Dermis blood vessel endothelial cell (primary cell): ENCODE results near the gene ZBTB8OS. TPM values are rescaled to one million over a fixed set of nuclear protein-coding genes. Genes with fewer than 3 reads are reported as not detected.
"Not testable (repeated sequence)": the region's sequence is repeated elsewhere in the genome, so short reads cannot be mapped to it uniquely, and the experiment has no call there.

Source experiments
- DNase-seq: peaks from one replicate; pipeline ENCODE4 v3.0.0; 2010
- total RNA-seq: library from RNA; depleted of rRNA; stranded (reverse); fragments of >200 nt; gene quantifications from 2 replicates; pipeline ENCODE4 v1.2.3, GENCODE V29; 2014

Gene ZBTB8OS
- 39.1 and 51.4 TPM in 2 replicates for total RNA-seq

DNA sequence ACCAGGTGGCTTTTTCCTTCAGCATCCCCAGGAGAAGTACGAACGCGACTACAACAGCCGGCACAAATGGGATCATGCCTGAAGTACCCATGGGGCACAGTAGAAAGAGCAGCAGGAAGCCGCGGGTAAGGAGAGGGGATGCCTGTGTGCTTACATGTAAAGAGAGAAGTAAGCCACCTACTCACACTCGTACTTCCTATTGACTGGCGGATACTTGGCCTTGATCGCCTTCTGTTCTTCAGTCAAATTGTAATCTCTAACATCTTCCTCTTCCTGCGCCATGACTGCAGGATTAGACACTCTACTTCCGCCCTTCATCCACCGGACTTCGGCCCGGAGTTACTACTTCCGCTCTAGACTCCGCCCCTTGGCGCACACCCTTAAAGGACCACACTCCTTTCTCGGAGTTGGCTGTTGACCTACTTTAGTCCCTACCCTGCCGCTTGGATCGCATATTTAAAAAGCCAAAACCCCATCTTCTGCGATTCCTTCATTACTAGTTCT lies at the start of gene ZBTB8OS:
TSS of gene ZBTB8OS (minus strand) at position 303 of the 504 bp plus-strand sequence. CDS start at position 282, 21 bp downstream.
- peak; percentile 96 for DNase-seq

DNA sequence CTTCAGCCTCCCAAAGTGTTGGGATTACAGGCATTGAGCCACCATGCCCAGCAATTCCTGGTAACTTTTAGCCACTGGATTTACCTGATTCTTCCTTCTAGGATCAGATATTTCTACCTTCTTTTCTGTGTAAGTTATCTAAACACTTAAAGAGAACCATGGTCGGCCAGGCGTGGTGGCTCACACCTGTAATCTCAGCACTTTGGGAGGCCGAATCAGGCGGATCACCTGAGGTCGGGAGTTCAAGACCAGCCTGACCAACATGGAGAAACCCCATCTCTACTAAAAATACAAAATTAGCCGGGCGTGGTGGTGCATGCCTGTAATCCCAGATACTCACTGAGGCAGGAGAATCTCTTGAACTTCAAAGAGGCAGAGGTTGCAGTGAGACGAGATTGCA lies 46.6 kb upstream of the ZBTB8OS start:
- DNase-seq = not testable (repeated sequence)

DNA sequence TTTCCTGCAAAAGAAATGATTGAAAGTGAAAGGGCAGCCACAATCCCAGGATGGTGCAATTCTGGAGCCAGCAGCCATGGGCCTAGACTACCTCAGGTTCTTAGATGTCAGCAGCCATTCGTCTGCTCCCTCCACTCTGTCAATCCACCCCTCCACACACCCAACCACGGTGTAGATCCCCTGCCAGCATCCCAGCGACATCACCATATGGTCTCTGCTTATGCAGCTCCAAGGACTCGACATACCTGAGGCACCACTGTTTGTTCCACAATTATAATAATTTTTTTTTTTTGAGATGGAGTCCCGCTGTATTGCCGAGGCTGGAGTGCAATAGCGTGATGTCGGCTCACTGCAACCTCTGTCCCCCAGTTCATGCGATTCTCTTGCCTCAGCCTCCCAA lies 45.7 kb upstream of the ZBTB8OS start:
- no peak for DNase-seq

DNA sequence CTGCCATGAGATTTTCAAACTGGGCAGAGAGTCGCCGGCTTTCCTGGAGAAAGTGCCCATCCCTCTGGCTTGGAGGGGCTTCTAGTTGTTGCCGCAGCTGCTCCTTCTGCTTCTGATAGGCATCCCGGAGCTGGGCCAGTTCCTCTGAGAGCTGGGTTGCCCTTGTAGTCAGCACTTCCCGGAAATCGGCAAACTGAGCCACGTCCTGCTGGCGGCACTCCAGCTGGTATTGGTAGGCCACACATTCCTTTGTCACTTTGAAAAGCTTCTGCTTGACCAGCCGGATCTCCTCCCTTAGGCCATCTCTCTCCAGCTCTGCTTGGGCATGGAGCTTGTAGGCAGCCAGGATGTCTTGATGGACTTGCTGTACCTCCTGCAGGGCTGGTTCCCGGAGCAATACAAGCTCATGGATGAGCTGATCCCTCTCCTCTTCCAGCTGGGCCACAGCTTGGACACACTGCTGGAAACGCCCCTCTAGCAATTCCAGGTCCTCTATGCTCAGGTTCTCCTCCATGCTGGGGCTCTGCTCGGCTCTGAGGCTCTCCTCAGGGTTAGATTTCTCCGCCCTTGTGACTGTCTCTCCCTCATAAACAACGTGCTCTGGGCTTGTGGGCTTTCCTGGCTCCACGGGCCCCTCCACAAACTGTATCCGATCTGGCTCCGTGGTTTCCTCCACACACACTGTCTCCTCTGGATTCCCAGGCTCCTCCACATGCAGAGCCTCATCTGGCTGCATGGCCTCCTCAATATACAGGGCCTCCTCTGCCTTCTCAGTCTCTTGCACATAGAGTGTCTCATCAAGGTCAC lies 45.0 kb upstream of the ZBTB8OS start:
- peak; percentile 81 for DNase-seq

DNA sequence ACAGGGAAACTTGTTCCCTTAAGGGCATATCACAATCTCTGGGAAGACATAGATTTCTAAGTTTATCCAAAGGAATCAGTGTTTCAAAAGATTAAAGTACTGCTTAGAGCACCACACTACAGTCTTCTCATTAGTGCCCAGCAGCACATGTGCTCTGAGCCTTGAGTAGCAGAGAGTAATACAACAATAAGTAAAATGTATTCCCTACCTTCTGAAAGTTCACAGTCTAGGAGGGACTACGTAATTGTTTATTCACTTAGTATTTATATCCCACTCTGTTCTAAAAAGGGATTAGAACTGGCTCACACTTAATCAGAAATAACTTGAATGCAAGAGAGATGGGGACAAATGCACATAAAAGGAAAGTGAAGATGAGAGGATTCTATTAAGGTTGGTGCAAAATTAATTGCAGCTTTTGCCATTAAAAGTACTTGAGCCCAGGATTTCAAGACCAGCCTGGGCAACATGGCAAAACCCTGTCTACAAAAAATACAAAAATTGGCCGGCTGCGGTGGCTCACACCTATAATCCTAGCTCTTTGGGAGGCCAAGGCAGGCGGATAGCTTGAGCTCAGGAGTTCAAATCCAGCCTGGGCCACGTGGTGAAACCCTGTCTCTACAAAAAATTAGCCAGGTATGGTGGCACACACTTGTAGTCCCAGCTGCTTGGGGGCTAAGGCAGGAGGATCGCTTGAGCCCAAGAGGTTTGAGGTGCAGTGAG lies 43.3 kb upstream of the ZBTB8OS start:
- no peak for DNase-seq

DNA sequence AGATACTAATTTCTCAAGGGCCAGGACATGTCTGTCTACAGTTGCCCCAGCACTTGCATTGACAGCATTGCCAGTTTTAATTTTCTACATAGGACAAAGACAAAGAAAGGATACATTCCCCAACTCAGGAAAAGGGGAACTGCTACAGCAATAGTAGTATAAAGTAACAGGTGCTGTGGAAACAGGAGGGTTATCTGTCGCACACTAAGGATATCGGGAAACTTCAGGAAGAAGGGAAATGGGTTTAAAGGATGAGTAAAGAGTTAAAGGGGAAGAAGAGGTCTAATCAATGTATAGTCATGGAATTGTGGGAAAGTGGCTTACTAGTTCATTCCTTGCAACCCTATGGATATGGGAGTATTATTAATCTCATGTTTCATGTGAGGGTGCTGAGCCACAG lies 36.0 kb upstream of the ZBTB8OS start:
- DNase-seq = no peak

DNA sequence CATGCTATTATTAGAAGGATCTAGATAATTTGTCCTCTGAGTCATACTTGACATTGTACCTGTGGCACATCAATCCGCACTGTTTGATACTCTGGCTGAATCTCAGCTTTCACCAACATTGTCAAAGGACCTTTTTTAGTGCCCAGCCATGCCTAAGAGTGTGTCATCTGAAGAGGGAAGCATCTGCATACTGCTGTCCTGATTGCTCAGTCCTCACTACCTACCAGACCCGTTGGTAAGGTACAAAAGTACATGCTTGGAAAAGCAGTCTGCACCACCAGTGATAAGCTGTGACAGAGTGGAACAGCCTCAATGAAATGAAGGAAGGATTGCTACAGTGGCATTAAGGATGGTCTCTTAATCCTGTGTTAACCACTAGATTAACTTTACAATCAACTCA lies 35.1 kb upstream of the ZBTB8OS start:
- no peak for DNase-seq

DNA sequence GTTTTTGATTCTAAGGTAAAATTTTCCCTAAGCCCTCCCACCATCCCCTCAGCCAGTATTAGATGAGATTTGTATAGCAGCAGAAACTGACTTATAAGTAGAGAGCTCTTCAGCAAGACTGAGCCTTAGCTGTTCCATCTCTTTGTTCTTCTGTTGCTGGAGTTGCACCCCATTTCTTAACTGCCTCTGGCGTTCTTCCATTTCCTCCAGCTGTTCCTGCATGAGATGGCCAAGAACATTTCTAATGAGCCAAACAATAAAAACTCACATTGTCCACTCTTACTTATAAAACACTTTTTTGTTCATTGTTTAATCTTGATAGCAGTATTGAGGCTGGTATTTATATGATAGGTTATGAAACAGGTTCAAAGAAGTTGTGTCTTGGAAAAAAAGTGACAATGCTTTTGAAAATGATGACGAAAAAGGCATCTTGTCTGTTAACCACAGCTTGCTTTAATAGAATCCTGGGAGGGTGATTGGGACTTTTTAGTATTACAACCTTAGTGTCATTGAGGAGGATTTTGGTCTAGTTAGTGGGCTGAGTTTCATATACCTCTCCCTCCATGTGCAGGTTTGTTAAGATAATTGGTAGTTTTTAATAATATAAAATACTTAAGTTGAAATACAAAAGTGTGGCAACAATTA lies 33.9 kb upstream of the ZBTB8OS start:
- peak; percentile 75 for DNase-seq

DNA sequence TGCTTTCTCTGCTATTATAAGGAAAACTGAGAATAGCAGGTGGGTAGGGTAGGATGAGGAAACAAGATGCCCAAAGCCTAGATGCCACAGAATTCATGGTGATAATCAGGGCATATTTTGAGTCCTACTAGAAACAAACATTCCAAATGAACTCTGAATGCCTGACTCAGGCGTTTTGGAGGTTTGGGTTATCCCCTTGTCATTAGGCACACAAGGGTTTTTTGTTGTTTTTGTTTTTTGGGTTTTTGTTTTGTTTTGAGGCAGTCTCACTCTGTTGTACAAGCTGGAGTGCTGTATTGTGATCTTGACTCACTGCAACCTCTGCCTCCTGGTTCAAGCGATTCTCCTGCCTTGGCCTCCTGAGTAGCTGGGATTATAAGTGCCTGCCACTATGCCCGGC lies 33.0 kb upstream of the ZBTB8OS start:
- no peak for DNase-seq

DNA sequence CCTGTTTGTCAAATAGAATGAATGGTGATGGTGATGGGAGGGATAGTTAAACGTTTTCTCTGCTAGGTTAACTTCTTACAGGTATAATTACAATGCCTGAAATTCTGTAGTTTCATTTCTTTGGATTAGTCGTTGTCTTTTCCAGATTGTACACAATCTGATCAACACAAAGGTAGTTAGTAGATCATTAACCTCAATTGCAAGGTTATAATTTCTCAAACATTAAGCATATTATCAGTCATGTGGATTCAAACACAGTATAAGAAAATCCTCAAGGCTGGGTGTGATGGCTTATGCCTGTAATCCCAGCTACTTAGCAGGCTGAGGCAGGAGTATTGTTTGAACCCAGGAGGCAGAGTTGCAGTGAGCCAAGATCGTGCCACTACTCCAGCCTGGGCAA lies 31.6 kb upstream of the ZBTB8OS start:
- no peak for DNase-seq

DNA sequence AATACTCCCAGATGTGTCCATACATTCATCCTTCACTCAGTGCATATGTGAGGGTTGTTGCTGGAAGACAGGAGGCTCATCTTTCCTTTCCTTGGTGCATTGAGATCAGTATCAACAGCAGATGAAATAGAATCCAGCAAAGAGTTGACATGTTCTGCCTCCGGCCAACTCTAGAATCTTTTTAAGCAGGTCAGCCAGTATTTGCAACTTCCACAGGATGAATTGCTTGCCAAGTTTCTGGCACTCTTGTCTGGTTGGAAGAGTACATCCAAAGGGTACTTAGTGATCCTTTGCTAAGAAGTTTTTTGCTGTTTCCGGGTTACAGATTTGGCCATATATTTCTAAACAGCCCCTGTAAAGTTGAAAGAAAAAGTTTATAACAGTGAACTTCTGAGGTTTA lies 31.2 kb upstream of the ZBTB8OS start:
- no peak for DNase-seq

DNA sequence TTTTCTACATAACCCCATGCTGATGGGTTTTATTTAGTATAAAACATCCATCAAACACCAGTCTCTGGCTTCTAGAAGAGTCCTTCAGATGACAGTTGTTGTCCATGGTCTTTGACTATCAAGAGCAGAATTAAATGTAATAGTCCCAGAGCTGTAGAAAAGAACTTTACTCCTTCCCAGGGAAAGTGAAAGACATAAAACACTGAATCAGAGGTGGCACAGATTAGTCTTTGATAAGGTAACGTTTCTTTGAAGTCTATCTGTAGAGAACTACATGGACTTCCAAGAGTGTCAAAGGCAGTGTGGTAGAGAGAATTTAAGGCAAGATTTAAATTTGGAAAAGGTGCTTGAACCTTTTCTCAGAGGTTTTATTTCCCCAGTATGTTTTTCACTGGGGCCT lies 30.3 kb upstream of the ZBTB8OS start:
- no peak for DNase-seq

DNA sequence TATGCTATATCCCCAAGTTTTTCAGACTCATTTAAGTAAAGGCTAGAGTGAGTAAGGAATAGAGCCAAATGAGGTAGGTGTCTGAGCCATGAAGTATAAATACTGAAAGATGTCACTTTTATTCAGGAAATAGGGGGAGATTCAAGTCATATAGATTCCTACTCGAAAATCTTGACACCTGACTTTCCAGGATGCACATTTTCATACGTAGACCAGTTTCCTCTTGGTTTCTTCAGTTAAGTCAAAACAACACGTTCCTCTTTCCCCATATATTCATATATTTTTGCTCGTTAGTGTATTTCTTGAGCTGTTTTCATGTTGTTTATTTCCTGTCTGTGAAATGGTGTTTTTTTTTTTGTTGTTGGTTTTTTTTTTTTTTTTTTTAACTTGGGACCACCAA lies 29.6 kb upstream of the ZBTB8OS start:
- DNase-seq = not testable (repeated sequence)

DNA sequence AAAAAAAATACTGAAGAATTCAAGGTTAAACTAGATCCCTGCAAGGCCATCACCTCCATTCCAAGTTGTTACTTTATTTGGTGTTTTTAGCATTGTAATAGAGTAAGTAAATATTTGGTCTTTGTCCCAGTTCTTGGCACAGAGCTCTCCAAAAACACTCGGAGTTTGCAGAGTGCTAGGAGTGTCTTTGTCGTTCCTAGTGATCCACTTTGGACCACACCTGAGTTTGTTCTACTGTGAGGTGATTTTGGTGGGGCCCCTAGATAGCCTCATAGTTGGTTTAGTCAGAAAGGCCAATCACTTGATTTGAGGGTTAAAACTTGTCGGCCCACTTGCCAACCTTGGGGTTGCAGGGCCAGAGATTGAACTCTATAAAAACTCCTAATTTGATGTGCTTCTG lies 26.6 kb upstream of the ZBTB8OS start:
- DNase-seq = no peak

DNA sequence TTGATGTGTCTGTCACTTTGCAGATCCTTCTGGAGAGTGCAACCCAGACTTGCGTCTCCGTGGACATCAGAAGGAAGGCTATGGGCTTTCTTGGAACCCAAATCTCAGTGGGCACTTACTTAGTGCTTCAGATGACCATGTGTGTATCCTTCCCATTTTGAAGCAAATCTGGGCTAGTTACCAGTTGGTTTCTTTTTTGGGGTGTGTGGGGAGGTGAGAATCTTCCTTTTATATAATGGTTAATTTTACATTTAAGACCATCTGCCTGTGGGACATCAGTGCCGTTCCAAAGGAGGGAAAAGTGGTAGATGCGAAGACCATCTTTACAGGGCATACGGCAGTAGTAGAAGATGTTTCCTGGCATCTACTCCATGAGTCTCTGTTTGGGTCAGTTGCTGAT lies 18.4 kb upstream of the ZBTB8OS start:
- DNase-seq = not testable (repeated sequence)

DNA sequence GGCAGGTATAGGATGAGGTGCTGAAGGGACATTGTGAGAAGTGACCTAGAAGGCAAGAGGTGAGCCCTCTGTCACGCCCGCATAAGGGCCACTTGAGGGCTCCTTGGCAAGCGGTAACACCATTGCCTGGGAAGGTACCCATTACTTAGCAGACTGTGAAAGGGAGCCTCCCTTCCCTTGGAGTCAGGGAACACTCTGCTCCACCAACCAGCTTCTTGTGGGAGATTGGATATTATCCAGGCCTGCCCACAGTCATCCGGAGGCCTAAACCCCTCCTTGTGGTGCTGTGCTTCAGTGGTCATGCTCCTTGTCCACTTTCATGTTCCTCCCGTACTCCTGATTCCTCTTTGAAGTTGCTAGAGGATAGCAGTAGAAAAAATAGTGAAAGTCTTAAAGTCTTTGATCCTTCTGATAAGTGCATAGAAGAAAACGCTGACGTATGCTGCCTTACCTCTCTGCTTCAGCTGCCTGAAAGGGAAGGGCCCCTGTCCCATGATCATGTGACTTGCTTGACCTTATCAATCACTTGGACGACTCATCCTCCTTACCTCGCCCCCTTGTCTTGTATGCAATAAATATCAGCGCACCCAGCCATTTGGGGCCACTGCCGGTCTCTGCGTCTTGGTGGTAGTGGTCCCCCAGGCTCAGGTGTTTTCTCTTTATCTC lies 16.7 kb upstream of the ZBTB8OS start:
- no peak for DNase-seq

DNA sequence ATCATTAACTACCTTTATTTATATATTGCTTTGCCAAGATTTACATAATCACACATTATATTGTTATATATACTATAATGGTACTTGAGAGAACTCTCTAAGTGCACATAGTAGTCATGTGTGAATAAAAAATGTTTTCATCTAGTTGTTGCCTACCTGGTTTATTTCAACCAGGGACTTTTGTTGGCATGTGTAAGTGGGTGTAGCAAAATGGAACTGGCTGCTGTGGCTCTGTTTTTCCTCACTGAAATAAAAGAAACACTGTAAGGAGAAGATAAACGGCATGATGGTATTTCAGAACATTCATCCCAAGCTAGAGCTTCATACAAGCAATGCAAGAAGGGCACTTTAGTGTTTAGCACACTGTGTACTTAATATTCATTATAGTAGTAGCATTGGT lies 15.6 kb upstream of the ZBTB8OS start:
- DNase-seq = no peak

DNA sequence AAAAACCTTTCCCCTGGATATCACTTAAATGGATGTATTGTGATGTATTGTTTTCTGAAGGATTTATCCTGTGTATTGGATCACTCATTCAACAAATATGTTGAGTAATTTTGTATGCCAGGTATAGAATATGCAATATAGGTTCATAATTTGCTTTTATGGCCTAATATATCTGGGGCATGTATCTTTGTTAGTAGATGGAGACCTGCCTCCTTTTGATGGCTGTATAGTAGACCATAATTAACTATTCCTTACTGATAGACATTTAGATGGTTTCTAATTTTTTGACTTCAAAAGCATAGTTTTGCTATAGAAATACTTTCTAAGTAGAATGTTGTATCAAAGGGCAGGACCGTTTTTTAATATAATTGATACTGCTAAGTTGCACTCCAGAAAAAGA lies 9.2 kb upstream of the ZBTB8OS start:
- no peak for DNase-seq

DNA sequence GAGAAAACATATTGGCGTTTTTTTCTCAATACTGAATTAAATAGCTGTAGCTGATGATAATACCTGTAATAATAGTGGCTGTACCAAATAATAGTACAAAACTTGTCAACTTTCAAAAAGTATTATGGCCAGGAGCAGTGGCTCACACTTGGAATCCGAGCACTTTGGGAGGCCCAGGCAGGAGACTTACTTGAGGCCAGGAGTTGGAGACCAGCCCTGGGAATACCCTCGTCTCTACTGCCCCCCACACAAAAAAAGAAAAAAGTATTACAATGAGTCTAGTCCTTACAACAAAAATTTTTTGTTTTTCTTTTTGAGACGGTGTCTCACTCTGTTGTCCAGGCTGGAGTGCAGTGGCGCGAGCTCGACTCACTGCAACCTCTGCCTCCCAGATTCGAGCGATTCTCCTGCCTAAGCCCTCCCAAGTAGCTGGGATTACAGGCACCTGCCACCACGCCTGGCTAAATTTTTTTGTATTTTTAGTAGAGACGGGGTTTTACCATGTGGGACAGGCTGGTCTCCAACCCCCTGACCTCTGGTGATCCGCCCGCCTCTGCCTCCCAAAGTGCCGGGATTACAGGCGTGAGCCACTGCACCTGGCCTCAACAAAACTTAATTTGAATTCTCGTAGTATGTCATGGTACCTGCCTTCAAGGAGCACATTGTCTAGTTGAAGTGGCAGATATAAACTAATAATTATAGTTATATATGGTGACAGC lies 2.1 kb upstream of the ZBTB8OS start:
- DNase-seq = no peak

DNA sequence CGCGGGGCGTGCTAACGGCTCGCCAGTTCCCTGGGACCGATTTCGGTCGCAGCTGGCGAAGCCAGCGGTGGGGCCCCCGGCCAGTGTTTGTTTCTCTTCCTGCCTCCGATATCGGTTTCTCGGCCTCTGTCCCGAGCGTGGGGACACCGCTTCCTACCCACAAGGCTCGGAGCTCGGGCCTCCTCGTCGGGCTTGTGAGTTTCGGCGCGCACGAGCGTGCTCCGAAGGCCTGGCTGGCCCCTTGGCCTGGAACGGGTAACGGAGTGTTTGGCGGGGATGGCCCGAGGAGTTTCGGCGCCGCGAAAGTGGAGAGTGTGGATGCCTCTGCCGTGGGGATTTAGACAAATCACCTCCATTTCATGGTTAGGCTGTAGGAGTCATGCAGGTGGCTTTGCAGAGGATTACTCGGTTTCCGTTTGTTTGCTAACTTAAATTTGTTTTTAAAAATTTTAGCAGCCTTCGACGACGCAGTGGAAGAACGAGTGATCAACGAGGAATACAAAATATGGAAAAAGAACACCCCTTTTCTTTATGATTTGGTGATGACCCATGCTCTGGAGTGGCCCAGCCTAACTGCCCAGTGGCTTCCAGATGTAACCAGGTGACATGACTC lies 1.2 kb upstream of the ZBTB8OS start:
- peak; percentile 61 for DNase-seq

DNA sequence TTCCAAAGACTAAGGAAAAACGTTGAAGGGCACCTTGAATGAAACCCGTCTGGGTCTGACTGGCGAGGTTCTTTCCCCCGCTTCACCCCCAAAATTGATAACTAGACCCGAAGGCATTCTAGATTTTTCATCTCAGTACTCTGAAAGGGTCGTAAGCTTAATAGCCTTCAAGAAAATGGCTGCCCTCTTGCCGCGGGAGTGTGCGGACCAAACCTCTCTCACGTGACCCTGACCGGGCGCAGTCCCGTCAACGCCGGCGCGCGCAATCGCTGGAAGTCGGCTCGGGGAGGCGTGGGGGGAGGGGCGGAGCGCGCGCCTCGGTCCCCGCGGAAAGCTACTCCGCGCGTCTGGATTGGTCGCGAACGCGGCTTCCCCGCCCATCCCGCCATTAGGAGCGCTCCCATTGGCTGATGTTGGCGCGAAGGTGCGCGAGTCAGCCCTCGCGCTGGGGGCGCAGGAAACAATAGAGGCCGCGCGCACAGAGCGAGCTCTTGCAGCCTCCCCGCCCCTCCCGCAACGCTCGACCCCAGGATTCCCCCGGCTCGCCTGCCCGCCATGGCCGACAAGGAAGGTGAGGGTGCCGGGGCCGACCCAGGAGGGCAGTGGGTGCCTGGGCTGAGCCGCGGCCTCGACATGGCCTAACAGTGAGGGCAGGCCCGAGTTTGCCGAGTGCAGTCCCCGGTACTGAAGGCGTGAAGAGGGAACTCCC lies 556 bp upstream of the ZBTB8OS start, which contains the start of gene RBBP4:
TSS of gene RBBP4 (plus strand) at position 457 of the 709 bp plus-strand sequence. CDS start at position 556, 99 bp downstream.
- peak; percentile 98 for DNase-seq
